GM19351 (cell line): ENCODE results near the gene SLC6A4.
"Not testable (repeated sequence)": the region's sequence is repeated elsewhere in the genome, so short reads cannot be mapped to it uniquely, and the experiment has no call there.

Experiments
- ATAC-seq: cut with Tn5 transposase; IDR thresholded peaks from one replicate; pipeline ENCODE4 v1.9.1; 2021; ENCODE audit warnings: mild to moderate bottlenecking, moderate library complexity; ENCODE audit not compliant: unreplicated experiment

Gene SLC6A4

GRCh38 chr17:30176855-30177254 lies 58.6 kb downstream of the SLC6A4 start:
- no peak for ATAC-seq

GRCh38 chr17:30174556-30174955 lies 60.9 kb downstream of the SLC6A4 start:
- ATAC-seq = no peak

- ATAC-seq = peak; percentile 55
Measured at GRCh38 chr17:30173649-30174048, 61.8 kb downstream of the SLC6A4 start.

GRCh38 chr17:30172560-30172959 lies 62.9 kb downstream of the SLC6A4 start:
- ATAC-seq = no peak

GRCh38 chr17:30170415-30170987 lies 65.0 kb downstream of the SLC6A4 start:
- no peak for ATAC-seq

GRCh38 chr17:30165960-30166359 lies 69.5 kb downstream of the SLC6A4 start:
- no peak for ATAC-seq

- ATAC-seq = no peak
Measured at GRCh38 chr17:30165147-30165546, 70.3 kb downstream of the SLC6A4 start.

GRCh38 chr17:30164531-30164930 lies 71.0 kb downstream of the SLC6A4 start:
- ATAC-seq = no peak

- no peak for ATAC-seq
Measured at GRCh38 chr17:30161601-30162000, 73.9 kb downstream of the SLC6A4 start.

- no peak for ATAC-seq
Measured at GRCh38 chr17:30160419-30161172, 74.9 kb downstream of the SLC6A4 start.

- no peak for ATAC-seq
Measured at GRCh38 chr17:30158896-30159625, 76.4 kb downstream of the SLC6A4 start.

- no peak for ATAC-seq
Measured at GRCh38 chr17:30155389-30155788, 80.1 kb downstream of the SLC6A4 start.

- no peak for ATAC-seq
Measured at GRCh38 chr17:30153463-30153862, 82.0 kb downstream of the SLC6A4 start.

GRCh38 chr17:30151471-30151870 lies 84.0 kb downstream of the SLC6A4 start:
- ATAC-seq = no peak

GRCh38 chr17:30148376-30148775 lies 87.1 kb downstream of the SLC6A4 start:
- no peak for ATAC-seq

GRCh38 chr17:30147860-30148259 lies 87.6 kb downstream of the SLC6A4 start:
- ATAC-seq = not testable (repeated sequence)
